Limb (tissue), 2 donors: ENCODE data around the gene SH3PXD2B.
"Not testable (repeated sequence)": the region's sequence is repeated elsewhere in the genome, so short reads cannot be mapped to it uniquely, and the experiment has no call there.

Experiments used
- DNase-seq, 2 donors: peaks; one replicate each; pipeline ENCODE4 v3.0.0-alpha.2; 2016; ENCODE audit errors: extremely low spot score in 2 of 2

SH3PXD2B gene

DNA sequence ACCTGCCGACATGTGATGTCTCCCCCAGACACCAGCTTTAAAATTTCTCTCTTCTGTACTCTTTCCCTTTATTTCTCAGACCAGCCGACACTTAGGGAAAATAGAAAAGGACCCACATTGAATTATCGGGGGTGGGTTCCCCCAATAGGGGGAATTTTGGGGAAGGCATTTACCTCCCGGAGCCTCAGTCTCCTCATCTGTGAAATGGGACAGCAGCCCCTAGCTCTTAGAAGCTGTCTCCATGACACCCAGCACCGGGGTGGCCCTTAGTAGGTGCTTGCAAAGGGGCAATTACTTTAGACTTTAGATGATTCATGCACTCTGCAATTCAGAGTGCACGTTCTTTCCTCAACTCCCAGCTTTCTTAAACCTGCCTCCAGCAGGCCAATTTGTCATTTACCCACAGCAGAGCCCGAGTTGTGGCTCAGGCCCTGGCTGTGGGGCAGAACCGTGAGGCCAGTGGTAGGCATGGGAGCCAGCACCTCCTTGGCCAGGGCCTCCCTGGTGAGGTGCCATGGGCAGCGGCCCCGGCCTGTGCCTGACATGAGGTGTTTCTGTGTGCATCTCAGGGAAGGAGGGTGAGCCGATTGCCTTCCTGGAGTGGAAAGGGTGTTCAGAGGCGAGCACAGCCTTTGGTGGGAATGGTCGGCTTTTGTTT lies 51.7 kb downstream of the SH3PXD2B start:
- no peak for DNase-seq

DNA sequence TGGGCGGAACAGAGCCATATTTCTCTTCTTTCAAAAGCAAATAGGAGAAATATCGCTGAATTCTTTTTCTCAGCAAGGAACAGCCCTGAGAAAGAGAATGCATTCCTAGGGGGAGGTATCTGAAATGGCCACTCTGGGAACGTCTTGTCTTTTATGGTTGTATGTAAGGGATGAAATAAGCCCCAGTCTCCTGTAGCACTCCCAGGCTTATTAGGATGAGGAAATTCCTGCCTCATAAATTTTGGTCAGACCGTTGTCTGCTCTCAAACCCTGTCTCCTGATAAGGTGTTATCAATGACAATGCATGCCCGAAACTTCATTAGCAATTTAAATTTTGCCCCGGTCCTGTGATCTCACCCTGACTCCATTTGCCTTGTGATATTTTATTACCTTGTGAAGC lies 52.3 kb downstream of the SH3PXD2B start:
- not testable (repeated sequence) for DNase-seq

- DNase-seq, result no peak
Observed at GRCh38 chr5:172399826-172400225, 54.5 kb downstream of the SH3PXD2B start.

DNA sequence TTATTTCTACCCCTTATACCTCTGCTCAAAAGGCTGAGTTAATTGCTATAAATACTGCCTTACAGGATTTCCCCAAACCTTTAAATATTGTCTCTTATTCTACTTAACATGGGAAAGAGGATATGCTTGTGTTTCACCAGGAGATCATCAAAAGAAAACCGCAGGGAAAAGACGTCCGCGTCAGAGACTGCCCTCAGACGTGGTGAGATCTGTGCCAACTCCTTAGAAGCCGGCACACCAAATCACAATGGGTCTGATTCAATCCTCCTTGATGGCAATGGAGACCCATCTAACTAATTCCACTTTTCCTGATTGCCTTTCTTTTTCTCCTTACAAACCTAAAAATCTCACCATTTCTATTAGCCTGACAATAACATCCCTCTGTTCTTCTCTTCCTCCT lies 55.0 kb downstream of the SH3PXD2B start:
- DNase-seq, result no peak

- not testable (repeated sequence) for DNase-seq
Observed at GRCh38 chr5:172398645-172399044, 55.7 kb downstream of the SH3PXD2B start.

- DNase-seq, result not testable (repeated sequence)
Observed at GRCh38 chr5:172396994-172397393, 57.3 kb downstream of the SH3PXD2B start.

- no peak for DNase-seq
Observed at GRCh38 chr5:172396220-172396619, 58.1 kb downstream of the SH3PXD2B start.

GRCh38 chr5:172395483-172395882 lies 58.8 kb downstream of the SH3PXD2B start:
- DNase-seq, result no peak

DNA sequence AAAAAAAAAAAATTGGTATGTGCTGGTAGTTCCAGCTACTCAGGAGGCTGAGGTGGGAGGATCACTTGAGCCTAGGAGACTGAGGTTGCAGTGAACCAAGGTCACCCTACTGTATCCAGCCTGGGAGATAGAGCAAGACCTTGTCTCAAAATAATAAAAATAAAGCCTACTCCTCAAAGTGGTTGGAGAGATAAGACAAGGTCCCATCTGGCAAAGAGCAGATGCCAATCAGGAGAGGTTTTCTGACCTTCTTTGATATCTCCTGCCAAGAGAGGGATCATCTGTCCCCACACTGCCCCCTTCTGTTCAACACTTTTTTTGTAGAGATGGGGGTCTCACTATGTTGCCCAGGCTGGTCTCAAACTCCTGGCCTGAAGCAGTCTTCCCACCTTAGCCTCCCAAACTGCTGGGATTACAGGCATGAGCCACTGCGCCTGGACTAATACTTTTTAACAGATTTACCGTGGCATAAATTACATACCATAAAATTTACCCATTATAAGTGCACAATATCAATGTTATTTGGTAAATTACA lies 64.7 kb downstream of the SH3PXD2B start:
- DNase-seq, result no peak

DNA sequence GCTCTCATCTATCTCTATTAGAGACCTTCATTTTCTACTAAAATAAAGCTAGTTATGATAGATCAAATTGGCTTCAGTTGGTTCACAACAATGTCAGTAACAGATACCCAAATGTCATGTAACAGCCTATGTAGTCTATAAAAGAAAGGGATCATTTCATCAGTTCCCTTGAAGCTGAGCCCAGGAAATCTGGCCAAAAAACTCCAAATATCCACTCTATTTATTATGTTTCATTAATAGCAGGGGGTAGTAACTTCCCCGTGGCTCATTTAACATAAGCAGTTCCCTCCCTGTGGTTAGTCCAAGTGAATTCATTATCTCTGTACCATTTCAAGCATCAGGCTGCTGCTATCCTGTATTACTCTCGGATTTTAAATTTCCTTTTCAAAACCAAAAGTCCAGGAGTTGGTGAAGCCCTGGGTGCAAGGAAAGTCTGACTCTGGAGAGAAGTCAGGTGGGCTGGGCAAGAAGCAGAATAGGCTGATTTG lies 66.0 kb downstream of the SH3PXD2B start:
- no peak for DNase-seq

DNA sequence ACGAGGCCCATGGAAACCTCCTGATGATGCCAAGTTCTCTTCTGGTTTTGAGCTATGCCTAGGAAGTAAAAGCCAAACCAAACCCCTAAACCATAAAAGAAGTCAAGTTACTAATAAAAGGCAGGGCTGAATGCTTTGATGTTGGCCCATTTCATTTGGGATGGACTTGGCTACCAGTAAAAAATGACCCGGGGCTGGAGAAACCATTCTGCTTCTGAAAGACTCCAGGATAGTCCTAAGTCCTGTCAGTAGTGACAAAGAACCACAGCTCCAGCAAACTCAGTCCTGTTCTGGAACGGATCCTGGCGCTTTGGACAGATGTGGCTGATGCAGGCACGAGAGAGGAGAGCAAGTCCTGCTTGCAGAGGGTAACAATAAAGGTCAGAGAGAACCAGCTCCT lies 68.6 kb downstream of the SH3PXD2B start:
- no peak for DNase-seq

GRCh38 chr5:172385010-172385563 lies 69.2 kb downstream of the SH3PXD2B start:
- DNase-seq, result no peak

- DNase-seq, result no peak
Observed at GRCh38 chr5:172383191-172383802, 71.0 kb downstream of the SH3PXD2B start.

DNA sequence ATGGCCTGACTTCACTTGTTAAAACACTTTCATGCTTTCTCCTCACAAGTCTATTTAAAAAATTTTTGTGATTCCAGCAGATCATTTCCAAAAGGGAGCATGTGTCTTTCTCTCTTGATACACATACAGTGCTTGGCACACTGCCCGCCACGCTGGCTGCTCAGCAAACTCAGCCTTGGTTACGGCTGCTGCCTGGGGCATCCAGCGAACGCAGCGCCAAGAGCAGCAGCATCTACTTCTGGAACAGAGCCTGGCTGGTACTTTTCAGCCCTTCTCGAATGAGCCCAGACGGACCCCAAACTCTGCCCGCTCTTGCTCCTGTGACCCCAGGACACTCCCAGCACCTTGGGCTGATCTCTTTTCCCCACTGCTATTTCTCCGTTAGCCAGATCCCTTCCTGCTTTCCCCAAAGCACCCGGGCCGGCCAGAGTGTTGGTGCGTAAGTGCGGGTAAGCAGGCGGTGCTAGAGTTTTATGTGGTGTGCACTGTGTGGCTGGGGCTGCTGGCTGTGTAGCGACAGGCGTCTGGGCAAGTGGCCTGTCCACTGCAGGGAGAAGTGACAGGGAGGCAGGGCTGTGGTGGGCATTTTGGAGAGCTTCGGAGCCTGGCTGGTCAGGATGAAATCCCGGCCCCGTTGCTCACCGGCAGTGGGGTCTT lies 73.2 kb downstream of the SH3PXD2B start:
- peak; percentile 77 to 85 for DNase-seq

DNA sequence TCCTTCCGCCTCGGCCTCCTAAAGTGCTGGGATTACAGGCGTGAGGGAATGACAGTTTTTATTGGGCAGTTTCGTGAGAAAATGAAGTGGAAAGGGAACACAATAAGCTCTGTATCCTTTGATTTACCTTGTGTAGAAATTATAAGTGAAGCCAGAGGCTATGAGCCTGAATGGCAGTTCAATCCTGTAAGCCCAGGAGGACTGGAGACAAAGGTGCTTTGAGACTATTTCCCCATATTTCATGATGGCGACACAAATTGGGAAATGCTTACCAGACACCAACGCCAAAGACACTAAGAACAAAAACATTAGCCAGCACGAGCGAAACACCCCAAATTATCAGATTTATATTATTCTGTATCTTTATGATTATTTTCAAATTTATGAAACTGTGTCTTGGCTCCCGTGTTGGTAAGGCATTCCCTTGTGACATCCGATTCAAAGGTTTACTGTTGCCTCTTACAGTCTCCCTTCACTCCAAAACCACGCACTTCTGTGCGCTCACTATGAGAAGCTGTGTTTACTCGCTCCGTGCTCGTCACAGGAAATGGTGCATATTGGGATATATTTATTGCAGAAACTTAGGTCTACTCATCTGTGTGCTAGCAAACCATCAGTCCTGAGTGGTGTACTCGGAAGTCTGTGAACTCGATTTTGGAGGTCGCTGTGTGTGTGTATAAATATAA lies 73.9 kb downstream of the SH3PXD2B start:
- DNase-seq, result peak in 1 of 2 donors; percentile 47

GRCh38 chr5:172379481-172379880 lies 74.8 kb downstream of the SH3PXD2B start:
- no peak for DNase-seq

- no peak for DNase-seq
Observed at GRCh38 chr5:172377856-172378255, 76.5 kb downstream of the SH3PXD2B start.

- no peak for DNase-seq
Observed at GRCh38 chr5:172377438-172377837, 76.9 kb downstream of the SH3PXD2B start.

DNA sequence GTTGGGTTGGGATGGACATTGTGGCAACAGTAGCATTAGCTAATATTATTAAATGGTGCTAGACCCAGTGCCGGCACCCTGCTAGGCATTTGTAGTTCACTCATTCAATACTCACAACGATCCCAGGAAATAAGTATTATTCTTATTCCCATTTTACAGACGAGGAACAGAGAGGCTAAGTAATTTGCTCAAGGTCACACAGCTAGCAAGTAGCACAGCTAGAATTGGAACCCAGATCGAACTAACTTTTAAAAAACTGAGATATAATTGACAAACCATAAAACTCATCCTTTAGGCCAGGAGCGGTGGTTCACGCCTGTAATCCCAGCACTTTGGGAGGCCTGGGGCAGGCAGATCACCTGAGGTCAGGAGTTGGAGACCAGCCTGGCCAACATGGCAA lies 79.5 kb downstream of the SH3PXD2B start:
- no peak for DNase-seq

GRCh38 chr5:172373680-172374079 lies 80.6 kb downstream of the SH3PXD2B start:
- no peak for DNase-seq

- DNase-seq, result no peak
Observed at GRCh38 chr5:172371684-172372083, 82.6 kb downstream of the SH3PXD2B start.
